DMS153 treated with DMSO at 0.1 percent for 48 hours (cell line): ENCODE data around the gene FBLN2.
"Not testable (repeated sequence)": the region's sequence is repeated elsewhere in the genome, so short reads cannot be mapped to it uniquely, and the experiment has no call there.

Source experiments
- DNase-seq: peaks from one replicate; lab custom pipeline; 2025; ENCODE audit not compliant: unreplicated experiment; lab: John Stamatoyannopoulos, UW

FBLN2 gene

DNA sequence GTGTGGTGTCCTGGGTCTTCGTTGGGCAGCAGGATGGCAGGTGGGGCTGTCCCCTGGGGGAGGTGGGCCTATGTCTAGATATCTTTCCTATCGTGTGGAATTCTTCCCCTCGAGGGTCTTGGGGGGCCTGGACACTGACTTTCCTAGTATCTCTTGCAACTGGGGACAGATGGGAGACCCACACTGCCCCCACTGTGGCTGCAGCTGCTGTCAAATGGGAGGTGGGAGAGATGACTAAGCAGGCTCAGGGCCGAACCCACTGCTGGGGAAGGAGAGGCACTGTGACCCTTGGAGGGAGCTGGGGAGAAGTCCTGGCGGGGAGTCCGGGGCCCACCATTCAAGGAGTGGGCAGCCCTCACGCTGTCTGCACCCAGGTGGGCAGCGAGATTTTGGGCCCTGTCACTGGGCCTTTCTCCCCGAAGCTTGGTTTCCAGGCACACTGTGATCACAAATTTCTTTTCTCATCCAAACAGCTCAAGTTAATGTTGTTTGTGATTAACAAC lies 2.9 kb upstream of the FBLN2 start:
- no peak for DNase-seq

DNA sequence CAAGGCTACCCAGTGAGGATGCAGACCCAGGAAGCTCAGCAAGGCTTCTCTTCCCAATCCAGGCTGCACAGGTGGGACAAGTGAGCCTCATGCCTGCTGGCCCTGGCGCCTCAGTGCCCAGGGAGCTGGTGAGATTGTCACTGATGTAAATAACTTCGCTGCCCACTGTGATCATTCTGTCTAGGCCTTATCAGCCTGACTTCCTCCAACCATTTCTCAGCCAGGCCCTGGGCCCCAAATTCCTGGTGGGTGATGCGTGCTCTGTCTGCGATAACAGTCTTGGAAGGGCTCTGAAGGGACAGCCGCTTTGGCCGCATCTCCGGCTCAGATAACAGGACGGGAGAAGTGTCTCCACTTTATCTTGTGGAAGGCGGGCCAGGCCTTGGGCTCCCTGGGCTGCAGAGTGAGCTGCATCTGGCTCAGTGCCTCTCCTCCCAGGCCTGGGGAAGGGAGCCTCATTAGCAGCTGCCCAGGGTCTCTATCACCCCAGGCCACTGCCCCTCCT lies 2.2 kb upstream of the FBLN2 start:
- no peak for DNase-seq

DNA sequence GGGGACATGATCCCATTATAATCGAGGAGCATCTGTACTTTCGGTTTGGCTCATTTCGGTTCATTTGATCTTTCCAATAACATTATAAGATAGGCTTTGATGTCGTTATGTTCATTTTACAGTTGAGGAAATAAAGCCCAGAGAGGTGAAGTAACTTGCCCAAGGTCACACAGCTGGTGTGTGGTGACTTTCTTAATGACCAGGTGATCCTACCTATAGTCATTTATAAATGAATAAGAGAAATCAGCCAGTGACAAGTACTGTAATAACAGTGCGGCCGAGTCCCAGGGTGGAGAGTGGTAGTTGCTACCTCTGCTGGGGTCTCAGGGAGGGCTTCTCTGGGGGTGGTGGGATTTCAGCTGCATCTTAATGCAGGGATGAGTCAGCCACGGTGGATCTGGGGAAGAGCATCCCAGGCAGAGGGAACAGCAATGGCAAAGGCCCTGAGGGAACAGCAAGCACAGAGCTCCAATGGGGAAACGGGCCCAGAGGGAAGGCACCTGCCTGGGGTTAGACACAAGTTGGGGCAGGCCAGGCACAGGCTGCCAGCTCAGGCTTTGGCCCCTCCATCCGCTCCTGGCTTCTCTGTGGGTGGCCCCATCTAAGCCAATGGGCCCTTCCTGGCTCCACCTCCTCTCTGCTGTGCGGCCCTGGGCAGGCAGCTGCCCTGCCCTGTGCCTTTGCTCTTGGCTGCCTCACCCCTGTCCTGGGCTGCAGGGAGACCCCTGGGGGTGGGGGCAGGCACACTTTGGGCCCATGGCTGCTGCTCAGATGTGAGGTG lies 1.1 kb upstream of the FBLN2 start:
- DNase-seq: no peak

DNA sequence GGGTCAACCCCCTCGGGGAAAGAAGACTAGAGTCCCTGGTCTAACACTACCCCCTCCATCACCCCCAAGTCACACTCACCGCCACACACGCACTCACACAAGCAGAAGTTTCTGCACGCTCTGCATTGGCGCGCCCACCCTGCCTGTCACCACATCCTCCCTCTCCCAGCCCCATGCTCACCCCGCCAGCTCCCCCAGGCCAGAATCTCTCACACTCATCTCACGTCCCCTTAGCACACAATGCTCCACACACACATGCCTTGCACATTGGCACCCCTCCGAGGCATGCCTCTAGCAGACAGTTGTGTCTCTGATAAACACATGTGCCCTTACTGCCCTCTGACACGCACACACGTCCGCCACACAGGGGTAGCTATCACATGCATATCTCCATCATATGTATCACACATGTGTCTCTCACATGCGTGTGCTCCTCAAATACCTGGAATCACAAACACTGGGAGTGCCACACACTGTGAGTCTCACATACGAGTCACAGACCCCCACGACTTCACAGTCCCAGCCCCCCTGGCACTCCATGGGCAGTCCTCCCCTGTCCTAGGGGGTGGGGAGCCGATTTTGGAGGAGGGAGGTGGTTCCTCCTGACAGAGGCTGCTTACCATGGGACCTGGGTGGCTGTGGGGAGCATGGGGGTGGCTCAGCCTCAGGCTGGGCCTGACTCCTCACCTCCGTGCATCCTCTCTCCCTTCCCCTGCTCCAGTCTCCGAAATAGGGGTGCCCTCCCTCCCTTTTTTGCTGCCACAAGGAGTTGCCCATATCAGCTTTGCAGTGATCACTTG lies 898 bp downstream of the FBLN2 start:
- no peak for DNase-seq

DNA sequence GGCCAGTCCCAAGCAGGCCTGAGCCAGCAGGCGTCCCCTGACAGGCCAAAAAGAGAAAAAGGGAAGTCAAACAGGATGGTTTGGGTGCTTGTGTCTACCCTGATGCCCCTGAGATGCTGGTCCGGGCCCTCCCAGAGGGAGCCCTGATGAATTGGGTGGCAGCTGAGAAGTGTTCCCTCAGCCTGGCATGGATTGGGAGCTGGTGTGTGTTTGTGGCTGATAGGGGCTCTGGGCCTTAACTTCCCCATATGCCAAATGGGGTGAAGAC lies 1.4 kb downstream of the FBLN2 start:
- DNase-seq: no peak

DNA sequence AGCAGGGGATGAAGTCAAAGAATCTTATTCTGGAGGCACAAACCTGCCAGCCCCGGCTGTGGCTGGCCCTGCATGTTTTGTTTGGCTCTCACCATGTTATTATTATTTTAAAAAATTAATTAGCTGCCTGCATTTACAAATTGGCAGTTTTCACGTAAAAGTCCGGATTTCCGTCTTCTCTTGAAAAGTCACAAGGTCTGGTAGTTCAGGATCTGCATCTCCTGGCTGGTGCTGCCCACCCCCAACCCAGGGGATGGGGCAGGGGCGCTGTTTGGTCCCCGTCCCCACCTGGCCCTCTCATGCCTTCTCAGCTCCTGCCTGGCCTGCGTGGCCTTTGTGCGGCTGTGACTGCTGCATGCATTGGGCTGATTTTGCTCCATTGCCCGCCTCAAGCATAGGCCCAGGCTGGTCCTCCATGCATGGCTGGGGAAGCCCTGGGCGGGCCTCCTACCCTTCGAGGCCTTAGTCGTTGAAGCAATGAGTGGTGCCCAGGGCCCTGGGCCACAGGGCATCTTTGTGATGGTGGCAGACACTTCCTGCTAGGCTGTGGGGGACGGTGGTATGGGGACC lies 2.0 kb downstream of the FBLN2 start:
- no peak for DNase-seq

DNA sequence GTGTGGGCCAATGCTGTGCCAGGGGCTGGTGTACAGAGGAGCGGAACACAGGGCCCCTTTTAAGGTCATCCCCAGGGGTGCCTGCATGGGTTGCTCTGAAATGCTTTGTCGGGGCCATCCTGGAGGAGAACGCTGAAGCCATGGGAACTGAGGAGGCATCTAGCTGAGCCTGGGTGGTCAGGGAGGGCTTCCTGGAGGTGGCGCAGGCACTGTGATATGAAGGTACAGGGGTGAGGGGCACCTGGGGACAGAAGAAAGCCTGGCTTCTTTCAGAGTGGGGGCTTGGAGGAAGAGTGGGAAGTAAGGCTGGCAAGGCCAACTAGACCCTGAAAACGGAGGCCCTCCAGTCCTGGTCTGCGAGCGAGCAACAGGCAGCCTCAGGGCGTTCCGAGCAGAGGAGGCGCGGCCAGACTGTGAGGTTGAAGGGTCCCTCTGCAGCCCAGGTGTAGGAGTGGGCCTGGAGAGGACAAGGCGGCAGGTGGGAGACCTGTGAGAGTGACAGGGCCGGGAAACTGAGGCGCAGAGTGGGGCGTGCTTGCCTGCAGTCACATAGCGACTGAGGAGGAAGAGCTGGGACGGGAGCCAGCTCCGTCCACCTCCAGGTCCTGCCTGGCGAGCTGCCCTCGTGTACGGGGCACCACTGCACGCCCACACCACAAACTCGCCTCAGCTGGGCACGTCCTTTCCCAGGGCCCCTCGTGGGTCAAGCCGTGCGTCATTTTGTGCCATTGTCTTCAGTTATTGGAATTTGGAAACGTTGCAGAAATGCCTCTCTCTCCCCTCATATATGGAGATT lies 4.1 kb downstream of the FBLN2 start:
- DNase-seq: no peak

DNA sequence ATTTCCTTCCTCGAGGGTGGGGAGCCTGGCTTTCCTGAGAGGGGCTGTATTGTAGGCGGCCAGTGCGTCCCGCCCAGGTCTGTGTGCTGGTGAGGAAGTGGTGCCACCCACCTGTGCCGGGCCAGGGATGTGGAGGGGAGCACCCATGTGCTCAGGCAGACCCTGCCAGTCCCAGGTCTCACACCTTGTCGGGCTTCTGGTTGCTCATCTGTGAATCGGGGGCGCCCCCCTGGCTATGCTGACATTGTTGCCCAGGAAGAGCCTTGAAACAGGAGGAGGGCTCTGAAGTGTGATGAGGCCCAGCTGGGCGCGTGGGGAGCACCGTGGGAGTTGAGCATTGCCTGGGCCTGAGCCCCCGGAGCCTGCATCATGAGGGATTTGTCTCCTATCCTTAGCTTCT lies 4.8 kb downstream of the FBLN2 start:
- no peak for DNase-seq

DNA sequence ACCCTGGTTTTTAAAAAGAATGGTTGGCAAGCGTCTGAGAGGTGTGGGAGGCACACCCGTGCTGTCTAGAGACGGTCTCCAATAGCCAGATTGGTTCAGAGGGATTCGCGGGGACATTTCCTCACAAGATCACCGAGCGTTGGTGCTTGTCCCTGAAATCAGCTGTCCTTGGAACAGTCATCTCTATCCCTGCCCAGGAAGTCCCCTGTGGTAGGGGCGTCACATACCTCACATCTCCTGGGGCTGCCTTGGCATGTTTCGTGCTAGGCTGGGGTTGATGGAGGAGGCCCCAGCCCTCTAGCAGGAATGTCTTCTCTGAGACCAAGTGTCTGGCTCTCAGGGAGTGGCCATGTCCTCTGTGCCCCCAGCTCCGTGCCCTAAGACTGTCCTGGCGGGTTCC lies 6.8 kb downstream of the FBLN2 start:
- DNase-seq: no peak

DNA sequence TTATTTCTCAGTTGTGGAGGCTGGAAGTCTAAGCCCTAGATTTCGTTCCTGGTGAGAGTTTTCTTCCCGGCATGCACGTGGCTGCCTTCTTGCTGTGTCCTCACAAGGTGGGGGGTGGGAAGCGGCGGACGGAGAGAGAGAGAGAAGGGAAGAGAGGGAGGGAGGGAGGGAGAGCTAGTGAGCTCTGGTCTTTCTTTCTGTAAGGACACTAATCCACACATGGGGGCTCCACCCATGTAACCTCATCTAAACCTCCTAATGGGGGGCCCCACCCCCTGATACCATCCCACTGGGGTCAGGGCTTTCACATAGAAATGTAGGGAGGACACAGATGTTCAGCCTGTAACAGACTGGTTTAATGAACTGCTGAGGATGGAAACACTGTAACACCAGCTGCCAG lies 7.3 kb downstream of the FBLN2 start:
- no peak for DNase-seq

DNA sequence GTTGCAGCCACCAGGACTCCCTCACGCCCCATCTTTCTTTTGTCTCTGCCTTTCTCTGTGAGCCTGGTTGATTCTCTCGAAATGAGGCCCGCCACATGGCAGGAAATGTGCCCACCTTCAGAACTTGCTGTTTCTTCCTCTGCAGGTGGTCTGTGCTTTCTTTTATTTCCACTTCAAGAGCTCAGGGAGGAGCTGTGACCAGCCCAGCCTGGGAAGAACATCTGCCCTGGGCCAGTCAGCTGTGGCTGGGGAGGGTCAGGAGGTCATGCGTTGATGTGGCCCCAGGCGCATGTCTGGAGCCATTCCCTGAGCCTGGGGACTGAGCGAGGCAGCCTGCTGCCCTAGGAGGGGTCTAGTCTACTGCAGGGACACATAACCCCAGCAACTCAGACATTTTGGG lies 8.0 kb downstream of the FBLN2 start:
- DNase-seq: no peak

DNA sequence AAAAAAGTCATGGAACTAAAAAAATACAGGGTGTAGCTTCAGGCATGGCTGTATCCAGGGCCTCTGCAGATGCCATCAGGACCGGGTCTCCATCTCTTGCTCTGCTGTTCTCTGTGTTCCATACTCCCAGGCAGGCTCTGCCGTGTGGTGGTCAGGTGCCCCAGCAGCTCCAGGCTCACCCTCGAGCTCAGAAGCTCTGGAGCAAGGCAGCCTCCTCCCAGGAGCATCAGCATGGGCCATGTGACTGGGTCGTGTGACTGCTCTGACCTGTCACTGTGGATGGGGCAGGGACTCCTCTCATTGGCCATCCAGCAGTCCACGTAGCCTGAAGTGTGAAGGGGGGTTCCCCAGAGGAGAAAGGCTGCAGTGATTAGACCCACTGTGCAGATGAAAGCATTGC lies 8.5 kb downstream of the FBLN2 start:
- no peak for DNase-seq

DNA sequence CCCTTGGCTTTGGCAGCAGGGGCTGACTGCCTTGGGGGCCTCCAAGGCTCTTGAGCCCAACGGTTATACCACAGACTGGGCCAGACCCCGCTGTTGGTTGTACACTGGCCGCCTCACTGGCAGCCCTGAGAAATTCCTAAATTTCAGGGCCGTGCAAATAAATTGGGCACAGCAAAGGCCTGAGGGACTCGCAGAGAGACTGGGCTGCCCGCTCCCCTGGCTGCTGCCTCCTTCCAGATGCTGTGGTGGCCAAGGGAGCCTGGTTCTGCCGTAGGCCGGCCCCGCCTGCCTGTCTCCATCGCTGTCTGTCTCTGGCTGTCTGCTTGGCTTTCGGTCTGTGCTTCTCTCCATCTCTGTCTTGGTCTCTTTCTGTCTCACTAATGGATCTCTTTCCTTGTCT lies 9.0 kb downstream of the FBLN2 start:
- no peak for DNase-seq

DNA sequence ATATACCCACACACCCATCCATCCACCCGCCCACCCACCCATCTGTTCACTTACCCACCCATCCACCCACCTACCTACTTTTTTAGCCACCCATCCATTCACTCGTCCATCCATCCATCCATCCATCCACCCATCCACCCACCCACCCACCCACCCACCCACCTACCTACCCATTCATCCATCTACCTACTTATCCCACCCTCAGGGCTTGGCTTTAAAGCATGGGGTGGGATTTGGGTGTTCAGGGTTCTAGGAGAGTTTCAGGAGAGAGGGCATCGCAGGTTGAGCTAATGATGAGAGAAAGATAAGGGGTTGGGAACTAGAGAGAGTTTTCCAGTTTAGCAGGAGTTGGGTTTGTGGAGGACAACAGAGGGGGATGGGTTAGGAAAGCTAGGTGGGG lies 9.7 kb downstream of the FBLN2 start:
- no peak for DNase-seq

DNA sequence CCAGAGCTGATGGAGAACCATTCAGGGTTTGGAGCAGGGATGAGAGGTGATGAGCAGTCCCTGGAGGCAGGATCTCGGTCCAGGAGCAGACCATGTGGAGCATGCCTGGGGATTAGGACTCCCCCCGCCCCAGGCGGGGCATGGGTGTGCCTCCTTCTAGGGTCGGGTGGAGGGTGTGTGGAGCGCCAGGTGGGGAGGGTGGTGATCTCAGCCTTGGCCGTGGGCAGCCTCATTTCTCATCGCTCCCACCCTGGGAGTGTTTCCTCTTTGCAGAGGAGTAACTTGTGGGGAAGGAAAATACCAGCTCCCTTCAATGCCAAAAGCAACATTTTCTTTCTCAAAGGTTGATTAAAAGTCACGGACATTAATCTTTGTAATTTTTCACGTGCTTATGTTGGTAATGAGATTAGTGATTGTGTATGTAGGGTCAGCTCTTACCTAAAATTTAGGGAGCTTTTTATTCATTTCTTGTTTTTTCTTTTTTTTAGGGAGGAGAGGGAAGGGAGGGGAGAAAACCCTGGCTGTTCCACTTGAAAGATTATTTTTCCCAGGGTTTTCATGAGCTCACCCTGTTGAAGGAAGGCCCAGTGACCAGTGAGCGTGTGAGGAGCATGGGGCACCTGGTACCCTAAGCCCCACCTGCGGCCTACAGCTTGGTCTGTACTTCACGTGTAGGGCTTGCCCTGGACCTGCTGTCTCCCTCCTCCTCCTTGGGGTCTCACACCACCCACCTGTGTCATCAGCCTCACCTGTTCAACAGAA lies 11.0 kb downstream of the FBLN2 start:
- no peak for DNase-seq

DNA sequence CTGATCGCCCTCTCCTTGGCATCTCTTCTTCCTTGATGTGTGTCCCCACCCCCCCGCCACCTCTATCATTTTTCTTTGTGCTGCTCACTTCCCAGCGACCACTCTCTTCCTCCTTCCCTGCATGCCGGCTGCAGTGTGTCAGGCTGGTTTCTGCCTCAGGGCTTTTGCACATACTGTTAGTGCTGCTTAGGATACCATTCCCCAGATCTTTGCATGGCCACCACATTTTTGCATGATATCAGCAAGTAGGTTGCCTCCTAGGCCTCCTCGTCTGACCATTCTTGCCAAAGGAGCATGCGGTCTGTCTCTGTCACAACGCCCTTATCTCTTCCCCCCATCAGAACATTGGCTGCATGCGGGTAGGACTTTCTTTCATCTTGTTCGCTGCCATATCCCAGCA lies 12.5 kb downstream of the FBLN2 start:
- no peak for DNase-seq

DNA sequence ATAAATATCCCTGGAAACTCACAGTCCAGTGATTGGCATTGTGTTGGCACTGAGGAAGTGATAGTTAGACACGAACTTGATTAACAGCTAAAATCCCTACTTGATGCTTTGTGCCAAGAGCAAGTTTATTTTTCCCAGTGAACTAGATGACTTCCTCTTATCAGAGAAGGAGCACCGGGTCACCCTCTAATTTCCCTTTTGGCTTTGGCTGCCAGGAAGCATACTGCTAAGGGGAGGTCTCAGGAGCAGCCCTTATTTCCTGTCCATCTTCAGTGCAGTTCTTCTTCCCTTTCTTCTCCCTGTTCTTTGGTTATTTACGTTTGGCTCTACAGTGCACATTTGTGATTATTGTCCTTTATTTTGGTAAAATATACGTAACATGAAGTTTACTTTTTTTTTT lies 13.0 kb downstream of the FBLN2 start:
- DNase-seq: no peak

DNA sequence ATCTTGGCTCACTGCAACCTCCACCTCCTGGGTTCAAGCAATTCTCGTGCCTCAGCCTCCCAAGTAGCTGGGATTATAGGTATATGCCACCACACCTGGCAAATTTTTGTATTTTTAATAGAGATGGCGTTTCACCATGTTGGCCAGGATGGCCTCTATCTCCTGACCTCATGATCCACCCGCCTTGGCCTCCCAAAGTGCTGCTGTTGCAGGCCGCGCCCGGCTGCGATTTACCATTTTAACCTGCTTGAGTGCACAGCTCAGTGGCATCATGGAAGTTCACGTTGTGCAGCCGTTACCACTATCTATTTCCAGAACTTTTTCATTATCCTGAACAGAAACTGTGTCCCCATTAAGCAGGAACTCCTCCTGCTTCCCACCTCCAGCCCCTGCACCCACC lies 13.5 kb downstream of the FBLN2 start:
- not testable (repeated sequence) for DNase-seq

DNA sequence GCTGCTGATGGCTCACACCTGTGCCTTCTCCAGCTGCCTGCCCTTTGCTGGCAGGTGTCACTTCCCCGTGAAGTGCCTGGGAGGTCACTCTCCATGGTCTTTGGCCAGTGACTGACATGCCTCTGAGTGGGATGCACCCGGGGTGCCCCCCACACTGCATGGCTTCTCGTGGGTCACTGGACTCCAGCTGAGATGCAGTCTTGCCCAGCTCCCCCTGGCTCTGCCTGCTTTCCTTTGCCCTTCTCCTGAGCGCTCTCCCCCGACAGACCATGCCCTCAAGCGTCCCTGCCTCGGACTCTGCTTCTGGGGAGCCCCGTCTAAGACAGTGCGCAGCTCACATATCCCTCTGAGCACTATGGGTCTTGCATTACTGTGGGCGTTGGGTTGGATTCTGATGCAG lies 14.4 kb downstream of the FBLN2 start:
- DNase-seq: no peak

DNA sequence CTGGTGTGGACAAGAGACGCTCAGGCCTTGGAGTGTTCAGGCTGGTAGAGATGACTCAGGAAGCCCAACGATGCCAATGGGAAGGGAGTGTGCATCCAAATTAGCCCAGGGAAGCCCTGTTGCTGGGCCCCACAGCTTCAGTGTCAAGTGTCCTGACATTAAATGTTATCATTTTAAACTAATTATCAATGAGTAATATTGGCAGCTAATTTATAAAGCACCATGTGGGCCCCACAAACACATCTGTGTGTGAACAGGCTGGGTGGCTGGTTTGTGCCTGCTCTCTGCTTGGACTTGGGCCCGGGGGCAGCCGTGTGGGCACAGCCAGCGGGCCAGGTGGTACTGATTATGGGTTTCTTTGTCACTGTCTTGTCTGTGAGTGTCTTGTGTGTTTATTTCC lies 15.0 kb downstream of the FBLN2 start:
- DNase-seq: no peak
